NCI-H526 treated with DMSO at 0.1 percent for 48 hours (cell line): ENCODE measurements around the gene DNASE1L3.

ENCODE experiments used
- DNase-seq: peaks from one replicate; lab custom pipeline; 2025; lab: John Stamatoyannopoulos, UW

Gene DNASE1L3

DNA sequence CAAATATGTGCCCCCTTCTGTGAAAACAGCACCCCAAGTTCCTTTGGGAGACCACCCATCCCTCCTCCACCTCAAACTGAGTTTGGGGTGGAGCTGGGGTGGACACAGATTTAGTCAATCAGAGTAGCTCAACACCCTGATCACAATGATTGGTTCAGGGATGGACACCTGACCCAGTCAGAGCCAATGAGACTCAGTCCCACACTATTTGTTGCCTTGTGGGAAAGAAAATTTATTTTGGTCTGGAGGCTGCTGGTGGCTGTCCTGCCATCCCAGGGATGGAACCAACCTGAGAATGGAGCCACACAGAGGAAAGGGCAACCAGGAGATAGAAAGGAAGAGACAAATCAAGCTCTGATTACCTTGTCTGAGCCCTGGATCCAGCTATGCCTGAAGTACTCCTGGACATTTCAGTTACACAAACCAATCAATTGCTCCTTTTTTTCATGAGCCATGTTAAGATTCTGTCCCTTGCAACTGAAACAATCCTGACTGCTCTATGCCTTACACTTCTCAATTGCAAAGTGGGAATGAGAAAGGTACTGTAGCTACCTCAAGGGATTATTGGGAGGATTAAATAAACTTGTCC lies 10.6 kb downstream of the DNASE1L3 start:
- no peak for DNase-seq

DNA sequence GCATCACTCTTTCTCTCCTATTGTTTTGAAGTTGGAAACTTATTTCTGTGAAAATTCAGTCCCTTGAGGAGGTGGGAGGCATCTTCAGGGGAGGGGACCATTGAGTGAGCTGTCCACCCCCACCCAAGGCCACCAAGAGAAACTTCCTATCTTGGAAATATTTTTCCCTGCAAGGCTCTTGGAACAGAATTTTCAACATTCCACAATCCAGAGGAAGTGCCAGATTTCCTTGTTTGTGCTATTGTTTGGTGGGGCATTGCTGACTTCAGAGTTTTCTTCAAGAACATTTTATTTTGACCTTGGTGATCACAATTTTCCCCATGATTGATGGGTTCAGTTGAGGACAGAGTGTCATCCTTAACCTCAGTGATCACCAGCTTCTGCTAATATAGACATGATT lies 12.0 kb downstream of the DNASE1L3 start:
- no peak for DNase-seq

DNA sequence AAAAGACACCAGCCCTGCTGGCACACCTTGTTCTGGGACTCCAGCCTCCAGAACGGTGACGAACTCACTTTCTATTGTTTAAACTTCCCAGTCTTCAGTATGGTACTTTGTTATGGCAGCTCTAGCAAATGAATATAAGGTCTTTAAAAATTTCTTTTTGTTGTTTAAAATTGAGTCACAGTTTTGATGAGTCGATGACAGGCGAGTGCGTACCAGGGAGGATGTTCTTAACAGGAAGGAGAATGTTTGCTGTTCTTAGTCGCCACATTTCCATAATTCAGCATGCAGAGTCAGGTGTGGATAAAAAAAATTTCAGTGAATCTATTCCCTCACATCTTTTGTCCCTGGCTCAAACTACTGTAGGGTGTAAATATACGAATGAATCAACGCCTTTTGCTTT lies 12.4 kb downstream of the DNASE1L3 start:
- DNase-seq = no peak

DNA sequence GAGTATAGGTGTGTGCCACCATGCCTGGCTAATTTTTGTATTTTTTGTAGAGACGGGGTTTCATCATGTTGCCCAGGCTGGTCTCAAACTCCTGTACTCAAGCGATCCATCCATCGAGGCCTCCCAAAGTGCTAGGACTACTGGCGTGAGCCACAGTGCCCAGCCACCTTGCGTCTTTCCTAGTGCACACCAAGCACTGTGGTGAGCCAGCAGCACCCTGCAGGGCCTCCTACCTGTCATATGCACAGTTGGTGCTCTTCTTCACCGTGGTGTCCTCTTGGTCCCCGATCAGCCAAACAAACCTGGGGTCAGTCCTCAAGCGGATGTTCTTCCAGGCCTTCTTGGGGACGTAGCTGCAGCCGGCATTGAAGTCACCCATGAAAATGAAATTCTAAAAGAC lies 13.2 kb downstream of the DNASE1L3 start:
- DNase-seq = no peak

DNA sequence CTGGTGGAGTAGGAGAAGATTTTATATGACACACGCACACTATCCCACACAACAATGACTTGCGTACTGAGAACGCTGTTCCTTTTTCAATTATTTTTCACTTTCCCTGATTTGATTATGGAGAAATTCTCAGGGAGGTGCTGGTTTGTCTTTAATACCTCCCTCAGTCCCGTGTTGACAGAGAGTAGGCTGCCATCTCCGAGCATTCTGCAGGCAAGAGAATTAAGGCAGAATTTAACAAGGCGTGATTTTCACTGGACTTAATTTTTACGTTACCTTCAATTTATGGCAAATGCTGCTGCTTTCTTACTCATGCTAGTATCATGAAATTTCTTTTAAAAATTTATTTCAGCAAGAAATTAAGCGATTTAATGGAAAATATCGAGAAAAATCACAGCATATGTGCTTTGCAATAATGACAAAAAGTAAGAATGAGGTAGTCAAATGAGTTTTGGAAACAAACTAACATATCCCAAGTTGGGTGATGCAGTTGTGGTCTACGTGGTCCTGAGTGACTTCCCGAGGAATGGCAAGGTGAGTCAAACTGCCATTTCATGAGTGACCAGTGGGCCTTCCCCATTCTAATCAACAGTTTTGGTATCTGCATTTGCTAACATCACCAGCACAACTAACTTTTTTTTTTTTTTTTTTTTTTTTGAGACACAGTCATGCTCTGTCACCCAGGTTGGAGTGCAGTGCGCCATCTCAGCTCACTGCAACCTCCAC lies 16.9 kb downstream of the DNASE1L3 start:
- DNase-seq = no peak

DNA sequence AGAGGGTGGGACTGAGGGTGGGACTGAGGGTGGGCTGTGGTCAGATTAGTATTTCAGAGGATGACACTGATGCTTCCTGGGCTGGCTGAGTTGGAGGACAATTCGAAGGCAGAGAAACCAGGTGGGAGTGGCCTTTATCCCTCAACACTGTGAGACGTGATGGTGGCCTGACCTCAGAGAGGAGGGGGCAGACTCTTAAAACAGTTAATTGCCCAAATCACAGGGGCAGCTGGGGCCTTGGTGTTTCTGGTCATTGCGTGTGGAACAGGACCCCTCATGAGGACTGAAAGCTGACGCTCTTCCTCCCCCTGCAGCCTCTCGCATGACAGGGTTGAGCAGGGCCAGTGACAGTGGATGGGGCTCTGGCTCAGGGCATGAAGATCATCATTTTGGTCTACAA lies 18.7 kb downstream of the DNASE1L3 start:
- no peak for DNase-seq

DNA sequence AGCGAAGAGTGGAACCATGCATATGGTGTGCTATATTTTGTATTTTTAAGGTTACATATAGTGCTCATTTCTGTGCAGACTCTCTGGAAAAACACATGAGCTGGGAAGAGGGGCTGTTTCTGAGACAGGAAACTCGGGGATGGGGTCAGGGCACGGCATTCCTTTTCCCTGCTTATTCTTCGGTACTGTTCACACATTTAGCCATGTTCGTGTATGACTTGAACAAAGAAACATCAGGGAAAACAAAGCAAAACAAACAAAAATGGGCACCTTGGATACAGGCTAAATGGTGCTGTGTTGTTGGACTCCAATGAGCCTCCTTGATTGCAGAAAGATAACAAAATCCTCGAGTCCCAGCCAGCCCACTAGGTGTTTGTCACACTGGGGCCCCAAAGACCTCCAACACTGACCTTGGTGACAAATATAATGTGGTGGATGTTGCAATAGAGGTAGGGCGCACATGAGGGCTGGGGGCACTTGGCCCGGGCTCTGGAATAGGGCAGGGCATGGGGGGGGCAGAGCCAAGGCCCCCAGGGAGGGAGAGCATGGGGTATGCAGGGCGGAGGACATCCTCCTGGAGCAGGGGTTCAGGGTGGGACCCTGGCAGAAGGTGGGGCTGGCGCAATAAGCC lies 19.3 kb downstream of the DNASE1L3 start:
- no peak for DNase-seq

DNA sequence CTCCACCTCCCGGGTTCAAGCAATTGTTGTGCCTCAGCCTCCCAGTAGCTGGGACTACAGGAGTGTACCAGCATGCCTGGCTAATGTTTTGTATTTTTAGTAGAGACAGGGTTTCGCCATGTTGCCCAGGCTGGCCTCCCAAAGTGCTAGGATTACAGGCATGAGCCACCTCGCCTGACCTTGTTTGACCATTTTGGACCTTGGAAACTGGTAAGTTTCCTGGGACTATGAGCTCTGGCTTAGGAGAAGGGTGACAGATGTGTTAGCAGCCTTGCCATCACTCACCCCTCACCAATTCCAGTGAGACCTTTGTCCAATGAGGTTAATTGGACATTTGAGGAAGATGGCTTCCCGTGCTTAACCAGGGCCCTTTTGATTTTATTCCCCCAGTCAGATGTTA lies 19.9 kb downstream of the DNASE1L3 start:
- DNase-seq = no peak

DNA sequence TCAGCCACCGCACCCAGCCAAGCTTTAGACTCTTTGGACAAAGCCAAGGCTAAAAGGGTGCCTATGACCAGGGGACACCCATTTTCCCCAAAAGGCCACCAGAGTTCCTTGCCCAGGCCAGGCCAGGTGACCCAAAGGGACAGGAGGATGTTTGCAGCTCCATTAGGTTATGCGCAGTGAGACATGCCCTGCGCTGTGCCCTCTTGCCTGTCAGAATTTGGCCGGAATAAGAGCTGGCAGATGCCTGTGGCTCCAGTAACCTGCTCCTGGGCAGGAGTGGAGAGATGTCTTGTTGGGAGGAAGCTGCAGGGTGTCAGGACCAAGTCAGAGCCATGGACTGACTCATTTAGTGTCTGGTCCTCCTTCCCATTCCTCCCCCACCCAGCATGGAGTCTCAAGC lies 20.5 kb downstream of the DNASE1L3 start:
- no peak for DNase-seq

DNA sequence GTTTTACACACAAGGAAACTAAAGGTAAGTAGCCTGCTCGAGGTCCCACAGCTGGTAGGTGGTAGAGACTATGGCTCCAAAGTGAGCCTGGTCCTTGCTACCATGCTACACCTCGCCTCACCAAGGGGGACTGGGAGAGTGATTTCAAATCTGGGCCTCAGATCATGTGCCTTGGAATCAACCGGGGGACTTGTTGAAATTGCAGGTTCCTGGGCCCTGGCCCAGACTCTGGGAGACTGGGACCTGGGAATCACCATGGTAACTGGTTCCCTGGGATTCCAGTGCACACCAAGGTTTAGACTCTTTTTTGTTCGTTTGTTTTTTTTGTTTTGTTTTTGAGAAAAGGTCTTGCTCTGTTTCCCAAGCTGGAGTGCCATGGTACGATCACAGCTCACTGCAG lies 21.1 kb downstream of the DNASE1L3 start:
- DNase-seq = no peak

DNA sequence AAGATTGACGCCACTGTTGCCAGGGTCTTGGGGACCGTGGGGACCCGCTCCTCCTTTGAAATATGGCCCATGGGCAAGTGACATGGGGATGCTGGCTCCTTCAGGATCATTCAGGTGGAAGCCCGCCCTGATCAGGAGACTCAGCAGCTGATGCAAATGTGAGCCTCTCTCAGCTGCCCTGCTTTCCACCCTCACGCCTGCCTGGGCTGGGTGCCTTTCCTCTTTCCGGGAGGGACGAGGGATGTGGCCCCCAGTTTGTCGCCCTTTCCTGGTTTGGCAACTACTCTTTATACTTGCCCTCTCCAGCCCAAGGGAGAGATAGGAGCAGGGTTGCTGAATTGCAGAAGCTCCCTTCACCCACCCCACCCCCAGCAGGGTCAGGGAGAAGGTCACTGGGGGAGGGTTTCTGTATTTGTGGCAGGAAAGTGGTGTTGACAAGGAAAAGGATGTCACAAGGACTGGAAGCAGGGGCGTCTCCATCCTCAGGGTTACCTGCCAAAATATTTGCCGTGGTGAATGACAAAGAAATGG lies 21.8 kb downstream of the DNASE1L3 start:
- no peak for DNase-seq

DNA sequence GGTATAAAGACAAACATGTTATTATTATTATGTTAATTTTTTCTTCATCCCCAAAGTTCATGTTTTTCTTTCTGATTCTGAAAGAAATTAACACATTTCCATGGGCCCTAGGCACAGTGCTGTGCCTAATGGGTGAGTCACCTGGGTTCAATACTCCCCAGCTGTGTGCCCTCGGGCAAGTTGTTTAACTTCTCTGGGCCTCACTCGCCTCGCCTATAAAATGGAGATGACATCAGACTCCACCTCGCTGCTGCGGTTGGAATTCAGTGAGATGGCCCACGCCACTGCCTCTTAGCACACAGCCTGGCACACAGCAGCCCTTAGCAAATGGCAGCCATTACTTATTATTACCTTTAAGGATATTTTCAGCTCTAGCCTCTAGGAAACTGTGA lies 22.6 kb downstream of the DNASE1L3 start:
- no peak for DNase-seq

DNA sequence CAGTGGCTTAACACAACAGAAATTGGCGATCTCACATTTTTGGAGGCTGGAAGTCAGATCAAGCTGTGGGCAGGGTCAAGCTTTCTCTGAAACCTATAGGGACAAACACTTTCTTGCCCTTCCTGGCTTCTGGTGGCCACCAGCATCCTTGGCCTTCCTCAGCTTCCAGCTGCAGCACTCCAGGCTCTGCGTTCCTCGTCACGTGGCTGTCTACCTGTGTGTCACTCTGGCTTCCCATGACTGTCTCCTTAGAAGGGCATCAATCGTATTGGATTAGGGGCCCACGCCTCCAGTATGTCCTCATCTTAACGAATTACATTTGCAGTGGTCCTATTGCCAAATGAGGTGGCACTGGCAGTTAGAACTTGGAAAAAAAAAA lies 25.8 kb downstream of the DNASE1L3 start:
- DNase-seq = no peak

DNA sequence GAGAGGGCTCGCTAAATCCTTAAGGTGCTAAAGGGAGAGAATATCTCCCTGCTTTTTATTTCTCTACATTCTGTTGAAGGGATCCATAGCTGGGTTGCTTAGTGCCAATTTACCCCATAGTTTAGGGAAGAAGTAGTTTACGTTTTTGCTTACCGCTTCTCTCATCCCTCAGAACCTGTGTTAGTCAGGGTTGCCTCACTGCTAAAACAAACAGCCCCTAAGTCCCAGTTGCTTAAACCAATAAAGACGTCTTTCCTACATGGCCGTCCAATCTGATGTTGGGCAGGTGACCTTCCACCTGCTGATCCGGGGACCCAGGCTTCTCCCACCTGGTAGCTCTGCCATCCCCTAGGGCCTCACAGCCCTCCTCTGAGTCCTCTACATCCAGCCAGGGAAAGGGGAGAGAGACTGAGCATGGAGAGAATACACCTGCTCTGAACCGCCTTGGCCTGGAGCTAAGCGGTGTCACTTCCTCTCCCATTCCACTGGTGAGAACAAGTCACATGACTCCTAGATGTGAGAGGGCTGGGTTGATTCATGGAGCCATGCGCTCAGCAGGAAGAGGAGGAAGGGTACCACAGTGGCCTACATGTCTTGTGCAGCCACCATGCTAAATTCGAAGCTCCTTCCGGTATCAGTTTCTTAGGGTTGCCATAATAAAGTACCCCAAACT lies 26.3 kb downstream of the DNASE1L3 start:
- no peak for DNase-seq

DNA sequence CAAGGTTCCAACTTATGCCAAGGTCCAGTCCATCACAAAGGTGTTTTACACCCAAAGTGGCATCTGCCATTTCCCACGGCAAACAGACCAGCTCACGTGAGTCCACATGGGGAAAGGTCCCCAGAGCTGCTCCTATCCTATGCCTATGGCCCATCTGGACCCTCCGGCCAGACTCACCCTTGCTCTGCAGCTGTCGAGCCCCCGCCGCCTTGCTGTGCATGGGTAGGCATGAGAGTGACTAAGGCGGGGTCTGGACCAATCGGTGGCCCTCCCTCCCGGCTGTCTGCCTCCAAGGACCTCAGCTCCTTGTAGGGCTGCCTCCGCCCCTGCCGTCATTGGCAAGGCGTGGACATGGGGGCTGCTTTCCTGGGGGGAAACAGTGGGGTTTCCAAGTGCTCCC lies 26.9 kb downstream of the DNASE1L3 start:
- DNase-seq = no peak

DNA sequence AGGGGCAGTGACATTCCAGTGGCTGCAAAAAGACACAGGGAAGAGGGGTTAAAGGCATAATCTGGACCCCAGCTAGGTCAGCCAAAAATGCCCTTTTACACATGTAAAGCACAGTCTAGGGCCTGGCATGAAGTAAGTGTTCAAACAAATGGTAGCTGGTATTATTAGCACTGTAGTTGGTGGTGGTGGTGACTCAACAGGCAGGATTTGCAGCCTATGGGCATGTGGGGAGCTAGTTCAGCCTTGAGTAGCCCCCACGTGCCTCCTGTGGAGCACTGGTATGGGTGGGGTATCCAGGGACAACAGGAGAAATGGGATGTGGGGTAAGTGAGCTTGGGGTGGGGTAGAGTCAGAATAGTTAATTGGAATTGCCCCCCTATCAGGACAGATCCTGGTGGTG lies 27.6 kb downstream of the DNASE1L3 start:
- no peak for DNase-seq

DNA sequence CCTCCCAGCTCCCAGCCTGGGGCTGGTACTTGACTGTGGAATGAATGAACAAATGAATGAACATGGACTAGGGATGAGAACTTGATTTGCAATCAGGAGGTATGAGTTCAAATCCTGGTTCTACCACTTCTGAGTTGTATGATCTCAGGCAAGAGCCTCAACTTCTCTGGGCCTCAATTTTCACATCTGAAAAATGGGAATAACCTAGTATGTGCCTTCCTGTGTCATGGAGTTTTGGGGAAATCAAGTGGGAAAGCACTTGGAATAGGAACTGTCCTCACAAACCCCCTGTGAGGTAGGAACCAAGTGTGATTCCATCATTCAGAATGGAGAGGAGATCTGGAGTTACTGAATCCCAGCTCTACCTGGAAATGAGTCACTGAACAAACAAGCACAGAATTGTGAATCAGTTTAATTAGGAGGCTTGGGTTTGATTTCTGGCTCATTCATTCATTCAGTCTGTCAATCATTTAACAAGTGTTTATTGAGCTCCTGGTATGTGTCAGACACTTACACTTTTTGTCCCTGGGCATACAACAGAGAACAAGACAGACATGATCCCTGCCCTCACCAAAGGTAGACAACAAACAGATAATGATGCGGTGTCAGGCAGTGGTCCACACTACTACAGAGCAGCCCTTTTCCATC lies 29.7 kb downstream of the DNASE1L3 start:
- DNase-seq = no peak

DNA sequence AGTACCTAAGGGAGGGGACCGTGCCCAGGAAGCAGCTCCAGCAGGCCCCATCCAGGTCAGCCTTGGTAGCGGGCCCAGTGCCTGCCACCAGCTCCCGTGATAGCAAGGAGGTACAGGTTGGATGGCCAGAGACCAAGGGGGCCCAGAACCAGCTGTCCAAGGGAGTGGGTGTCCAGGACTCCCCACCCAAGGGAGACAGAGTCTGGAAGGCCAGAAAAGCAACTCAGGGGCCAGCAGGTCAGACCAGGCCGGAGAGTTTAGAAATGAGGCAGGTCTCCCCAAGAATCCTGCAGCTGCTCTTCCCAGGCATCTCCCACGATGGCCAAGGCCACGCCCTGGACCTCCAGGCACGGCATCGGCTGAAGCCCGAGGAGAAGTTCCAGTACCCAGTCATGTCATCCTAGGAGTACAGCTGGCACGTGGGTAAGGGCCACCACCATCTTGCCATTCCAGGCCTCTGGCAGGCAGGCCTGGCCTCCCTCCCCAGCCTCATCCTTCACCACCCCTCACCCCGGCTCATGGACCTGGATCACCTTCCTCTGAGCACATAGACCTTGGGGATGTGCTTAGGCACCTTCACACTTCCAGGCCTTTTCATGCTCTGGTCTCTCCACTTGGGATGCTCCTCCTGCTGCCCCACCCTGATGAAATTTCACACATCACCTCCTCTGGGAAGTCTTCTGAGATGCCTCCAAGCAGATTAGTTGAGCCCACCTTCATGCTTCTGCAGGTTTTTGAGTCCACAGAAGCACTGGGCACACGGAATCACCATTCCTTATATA lies 30.5 kb downstream of the DNASE1L3 start:
- no peak for DNase-seq

DNA sequence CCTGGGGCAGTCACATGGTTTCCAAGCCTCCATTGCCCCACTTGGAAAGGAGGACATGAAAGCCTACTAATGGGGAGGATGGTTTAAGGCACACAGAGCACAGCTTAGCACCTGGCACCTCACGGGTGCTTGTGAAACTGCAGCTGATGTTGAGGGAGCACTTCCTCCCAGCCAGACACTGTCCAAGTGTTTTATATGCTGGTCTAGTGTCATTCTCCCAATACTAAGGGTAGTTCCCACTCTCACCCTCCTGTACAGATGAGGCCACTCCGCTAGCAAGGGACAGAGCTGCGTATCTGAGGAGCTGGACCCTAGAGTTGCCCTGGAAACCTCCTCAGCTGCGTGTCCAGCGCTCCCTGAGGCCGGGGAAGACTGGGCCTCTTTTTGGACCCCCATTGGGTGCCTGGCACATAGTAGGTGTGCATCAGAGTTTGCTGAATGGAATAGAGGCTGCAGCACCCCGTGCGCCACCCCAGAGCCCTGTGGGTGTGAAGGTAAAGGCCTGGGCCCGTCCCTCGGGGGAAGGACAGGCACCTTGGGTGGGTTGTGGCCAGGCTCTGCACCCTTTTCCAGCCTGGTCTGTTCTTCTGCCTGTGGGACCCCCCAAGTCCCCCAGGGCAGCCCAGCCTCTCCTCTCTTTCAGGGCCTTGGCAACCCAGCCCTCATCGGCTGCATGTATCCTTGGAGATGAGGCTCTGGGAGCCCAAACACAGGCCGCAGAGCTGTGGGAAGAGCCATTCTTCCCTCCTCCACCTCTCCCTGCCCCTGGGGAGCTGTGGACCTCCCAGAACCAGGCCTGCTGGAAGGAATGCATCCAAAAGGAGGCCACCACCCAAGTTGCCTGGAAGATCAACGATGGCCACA lies 31.3 kb downstream of the DNASE1L3 start:
- no peak for DNase-seq

DNA sequence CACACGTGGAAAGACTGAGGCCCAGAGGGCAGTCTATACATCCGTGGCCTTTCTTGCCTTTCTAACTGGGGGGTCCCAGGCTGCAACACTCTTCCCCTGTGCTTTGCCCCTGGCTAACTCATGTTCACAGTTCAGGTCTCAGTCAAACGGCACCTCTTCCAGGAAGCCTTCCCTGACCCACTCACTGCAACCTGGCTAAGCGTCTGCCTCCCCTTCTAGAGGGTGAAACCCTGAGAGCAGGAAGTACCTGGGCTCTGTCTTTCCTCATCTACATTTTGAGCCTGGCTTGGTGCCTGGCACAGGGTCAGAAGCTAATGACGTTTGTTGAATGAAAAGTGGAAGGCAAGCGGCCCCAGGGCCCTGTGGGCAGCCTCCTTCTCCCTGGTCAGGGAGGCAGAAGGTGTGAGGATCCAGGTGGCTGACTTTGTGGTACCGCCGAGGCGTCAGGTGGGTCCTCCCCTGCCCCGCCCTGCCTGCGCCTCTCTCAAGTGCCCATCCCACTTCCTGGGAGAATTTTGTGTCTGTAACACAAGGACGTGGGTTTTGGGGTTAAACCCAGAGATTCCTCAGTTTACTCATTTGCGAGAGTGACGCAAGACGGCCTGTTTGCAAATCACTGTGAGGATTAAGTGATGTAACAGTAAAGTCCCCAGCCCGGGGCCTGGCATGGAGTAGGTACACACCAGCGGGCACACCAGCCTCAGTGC lies 32.1 kb downstream of the DNASE1L3 start:
- DNase-seq = no peak
